NCI-H1105 (cell line): ENCODE results near the gene ZFP36L1.

ENCODE experiments used
- DNase-seq: peaks from one replicate; lab custom pipeline; 2025; lab: John Stamatoyannopoulos, UW

Gene ZFP36L1

DNA sequence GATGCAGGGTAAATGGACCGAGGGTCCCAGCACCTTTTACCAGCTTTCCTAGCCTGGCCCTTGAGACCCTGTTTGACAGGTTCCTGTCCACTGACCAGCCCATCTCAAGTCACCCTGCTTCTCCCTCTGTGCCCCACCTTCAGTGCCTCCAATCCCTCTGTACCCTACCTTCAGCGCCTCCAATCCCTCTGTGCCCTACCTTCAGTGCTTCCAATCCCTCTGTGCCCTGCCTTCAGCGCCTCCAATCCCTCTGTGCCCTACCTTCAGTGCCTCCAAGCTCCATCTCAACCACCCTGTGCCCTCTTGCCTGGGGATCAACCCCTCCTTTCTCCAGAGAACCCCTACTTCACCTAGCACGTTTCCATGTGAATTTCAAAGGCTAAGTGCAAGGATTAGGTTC is 54.3 kb downstream of the ZFP36L1 start:
- DNase-seq = no peak
